ENCODE results near the gene APOL3. TPM values are rescaled to one million over a fixed set of nuclear protein-coding genes. Genes with fewer than 3 reads are reported as not detected.

APOL3 gene
- polyA plus RNA-seq, 1 experiment: 6.7 TPM

- POLR2A ChIA-PET: no interaction called here
- no peak for DNase-seq (ENCODE audit: low read depth)
- H3K4me3 ChIP-seq (ENCODE audit: low read depth, low read length): no peak overlapping the region
- TF ChIP-seq CTCF (IDR thresholded peaks at IDR 0.05; ENCODE audit: insufficient read depth, low read depth, low read length): no peak
- CTCF ChIA-PET: interaction anchor here (0.8 kb wide), 1 partner anchor 14 kb away, joined by 3 read pairs; no protein-coding TSS in a partner anchor
- H3K36me3 ChIP-seq (ENCODE audit: control insufficient read depth, insufficient read depth, low read length): no peaks in the 10 kb centered on the region
- H3K27me3 ChIP-seq (ENCODE audit: control insufficient read depth, insufficient read depth, low read length): no peaks in the 10 kb centered on the region; the same call in none of the 2 replicates
Measured at GRCh38 chr22:36166518-36167220, 6.1 kb upstream of the APOL3 start.

GRCh38 chr22:36166086-36166485 is 5.5 kb upstream of the APOL3 start:
- Histone ChIP-seq H3K27me3 (ENCODE audit: control insufficient read depth, insufficient read depth, low read length) (no peaks in the 10 kb centered on the region; the same call in none of the 2 replicates), H3K36me3 (ENCODE audit: control insufficient read depth, insufficient read depth, low read length) (no peaks in the 10 kb centered on the region), H3K4me3 (ENCODE audit: low read depth, low read length) (no peak overlapping the region)
- ChIA-PET POLR2A (no interaction called here), CTCF (interaction anchor here (0.8 kb wide), 1 partner anchor 13 kb away, joined by 3 read pairs; no protein-coding TSS in a partner anchor)
- TF ChIP-seq CTCF (IDR thresholded peaks at IDR 0.05; ENCODE audit: insufficient read depth, low read depth, low read length): no peak
- no peak for DNase-seq (ENCODE audit: low read depth)

- Histone ChIP-seq H3K4me3 (ENCODE audit: low read depth, low read length) (no peak overlapping the region), H3K27me3 (ENCODE audit: control insufficient read depth, insufficient read depth, low read length) (no peaks in the 10 kb centered on the region; the same call in none of the 2 replicates), H3K36me3 (ENCODE audit: control insufficient read depth, insufficient read depth, low read length) (no peaks in the 10 kb centered on the region)
- no peak for DNase-seq (ENCODE audit: low read depth)
- no peak for TF ChIP-seq CTCF (IDR thresholded peaks at IDR 0.05; ENCODE audit: insufficient read depth, low read depth, low read length)
- POLR2A ChIA-PET: no interaction called here
- CTCF ChIA-PET: interaction anchor here (2.0 to 3.9 kb wide), 2 partner anchors 15 to 20 kb away, joined by 6 to 39 read pairs; no protein-coding TSS in a partner anchor
Measured at GRCh38 chr22:36165141-36165540, 4.6 kb upstream of the APOL3 start.

- POLR2A ChIA-PET: no interaction called here
Measured at GRCh38 chr22:36164621-36165020, 4.1 kb upstream of the APOL3 start.

More at GRCh38 chr22:36164621-36165020, 4.1 kb upstream of the APOL3 start:
- TF ChIP-seq CTCF (IDR thresholded peaks at IDR 0.05; ENCODE audit: insufficient read depth, low read depth, low read length): no peak
- no peaks in the 10 kb centered on the region; the same call in 1 of the 2 replicates for H3K27me3 ChIP-seq (ENCODE audit: control insufficient read depth, insufficient read depth, low read length)
- no peak overlapping the region for H3K4me3 ChIP-seq (ENCODE audit: low read depth, low read length)
- CTCF ChIA-PET: interaction anchor here (1.0 to 3.9 kb wide), 3 partner anchors 12 to 20 kb away, joined by 3 to 39 read pairs (median 6); no protein-coding TSS in a partner anchor
- H3K36me3 ChIP-seq (ENCODE audit: control insufficient read depth, insufficient read depth, low read length): no peaks in the 10 kb centered on the region
- DNase-seq (ENCODE audit: low read depth): no peak
